Cardiac muscle cell (in vitro differentiated cells and primary cell): Measurements from ENCODE around the gene SLC9A3. TPM values are rescaled to one million over a fixed set of nuclear protein-coding genes. Genes with fewer than 3 reads are reported as not detected.

Source experiments
- DNase-seq, 2 donors: peaks; one replicate each; pipeline versions ENCODE4 v3.0.0 to v3.0.0-alpha.2; 2010 to 2017; ENCODE audit warnings: low read depth in 1 of 2, low spot score in 1 of 2
- H3K27ac ChIP-seq: fragments of 200-600 bp; sonication (generic); 2 replicates; pipeline ENCODE4 v1.5.1; 2016
- H3K27me3 ChIP-seq: fragments of 200-600 bp; sonication (generic); 2 replicates; pipeline ENCODE4 v1.6.0; 2016; ENCODE audit warnings: control low read depth
- H3K36me3 ChIP-seq: fragments of 200-600 bp; sonication (generic); 2 replicates; pipeline ENCODE4 v1.5.1; 2016; ENCODE audit warnings: control low read depth
- H3K4me1 ChIP-seq: fragments of 200-600 bp; sonication (generic); 2 replicates; pipeline ENCODE4 v1.8.1; 2017; ENCODE audit warnings: low read depth, mild to moderate bottlenecking, mixed run types
- H3K4me3 ChIP-seq: fragments of 200-600 bp; sonication (generic); 2 replicates; pipeline ENCODE4 v1.5.1; 2016; ENCODE audit warnings: mild to moderate bottlenecking
- H3K9me3 ChIP-seq: fragments of 200-600 bp; sonication (generic); 2 replicates; pipeline ENCODE4 v1.5.1; 2017; ENCODE audit warnings: low read depth, mild to moderate bottlenecking, control low read depth
- polyA plus RNA-seq: library from polyadenylated mRNA; unstranded; fragments of >200 nt; fragmentation: Nextera tagmentation; extraction: Ambion mirVana; gene quantifications from 2 replicates; pipeline ENCODE4 v1.2.1, GENCODE V29; 2016
- total RNA-seq: library from RNA; depleted of rRNA; stranded (reverse); fragments of >200 nt; gene quantifications from 2 replicates; pipeline ENCODE4 v1.2.3, GENCODE V29; 2016
- TF ChIP-seq, protein P1 (sequence below): IDR thresholded peaks from 2 replicates; pipeline ENCODE4 v1.5.1; 2012; ENCODE audit warnings: low read depth, mild to moderate bottlenecking, low read length

Gene SLC9A3
- total and polyA plus RNA-seq, 2 experiments from 2014 or later, result 4.8 to 15.3 TPM

DNA sequence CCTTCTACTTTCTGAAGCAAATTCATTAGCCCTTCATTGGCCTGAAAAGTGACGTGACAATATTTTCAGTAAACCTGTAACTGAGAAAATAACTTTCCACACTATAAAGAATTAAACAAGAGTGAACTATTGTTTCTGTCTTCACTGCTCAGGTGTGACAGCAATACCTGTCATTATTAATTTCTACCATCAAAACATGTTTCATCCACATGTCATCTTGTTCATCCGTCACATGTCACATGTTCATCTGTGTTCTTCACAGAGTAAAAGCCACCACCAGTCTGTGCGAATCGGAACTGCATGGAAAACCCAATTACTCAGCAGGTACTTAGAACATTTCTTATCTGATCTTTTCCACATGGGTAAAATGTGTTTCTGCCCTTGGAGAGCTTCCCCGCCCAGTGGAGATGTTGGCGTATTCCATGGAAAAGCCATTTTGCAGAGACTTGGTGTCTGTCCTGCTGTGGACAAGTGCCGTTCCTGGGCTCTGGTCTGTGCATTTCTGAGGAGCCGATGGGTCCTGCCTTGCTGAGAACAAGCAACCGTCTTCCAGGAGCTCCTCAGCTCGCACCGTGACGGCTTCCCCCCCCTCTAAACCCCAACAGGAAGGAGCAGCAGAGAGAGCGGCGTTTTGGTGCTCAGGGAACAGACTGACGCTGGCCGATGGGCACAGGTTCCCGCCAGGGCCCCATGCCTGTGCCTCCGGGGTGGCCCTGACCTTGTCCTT, 91.9 kb downstream of the SLC9A3 start:
- DNase-seq, result no peak
- no peaks in the 10 kb centered on the region for H3K9me3 ChIP-seq
- no peak overlapping the region for H3K27ac ChIP-seq
- no peaks in the 10 kb centered on the region for H3K27me3 ChIP-seq
- peaks cover 12% of the 10 kb centered on the region for H3K4me1 ChIP-seq
- TF ChIP-seq, protein P1, sequence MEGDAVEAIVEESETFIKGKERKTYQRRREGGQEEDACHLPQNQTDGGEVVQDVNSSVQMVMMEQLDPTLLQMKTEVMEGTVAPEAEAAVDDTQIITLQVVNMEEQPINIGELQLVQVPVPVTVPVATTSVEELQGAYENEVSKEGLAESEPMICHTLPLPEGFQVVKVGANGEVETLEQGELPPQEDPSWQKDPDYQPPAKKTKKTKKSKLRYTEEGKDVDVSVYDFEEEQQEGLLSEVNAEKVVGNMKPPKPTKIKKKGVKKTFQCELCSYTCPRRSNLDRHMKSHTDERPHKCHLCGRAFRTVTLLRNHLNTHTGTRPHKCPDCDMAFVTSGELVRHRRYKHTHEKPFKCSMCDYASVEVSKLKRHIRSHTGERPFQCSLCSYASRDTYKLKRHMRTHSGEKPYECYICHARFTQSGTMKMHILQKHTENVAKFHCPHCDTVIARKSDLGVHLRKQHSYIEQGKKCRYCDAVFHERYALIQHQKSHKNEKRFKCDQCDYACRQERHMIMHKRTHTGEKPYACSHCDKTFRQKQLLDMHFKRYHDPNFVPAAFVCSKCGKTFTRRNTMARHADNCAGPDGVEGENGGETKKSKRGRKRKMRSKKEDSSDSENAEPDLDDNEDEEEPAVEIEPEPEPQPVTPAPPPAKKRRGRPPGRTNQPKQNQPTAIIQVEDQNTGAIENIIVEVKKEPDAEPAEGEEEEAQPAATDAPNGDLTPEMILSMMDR, result no peak
- no peak overlapping the region for H3K4me3 ChIP-seq
- no peaks in the 10 kb centered on the region for H3K36me3 ChIP-seq

GRCh38 chr5:431711-432050, 92.6 kb downstream of the SLC9A3 start:
- H3K27ac ChIP-seq, result no peak overlapping the region
- H3K36me3 ChIP-seq, result no peaks in the 10 kb centered on the region
- H3K9me3 ChIP-seq, result no peaks in the 10 kb centered on the region
- TF ChIP-seq, protein P1, result no peak
- H3K4me1 ChIP-seq, result peaks cover 5% of the 10 kb centered on the region
- H3K27me3 ChIP-seq, result no peaks in the 10 kb centered on the region
- H3K4me3 ChIP-seq, result no peak overlapping the region
- DNase-seq, result no peak

GRCh38 chr5:431001-431710, 93.1 kb downstream of the SLC9A3 start:
- peak; percentile 52 to 74 for DNase-seq
- H3K4me1 ChIP-seq, result peaks cover 5% of the 10 kb centered on the region
- no peaks in the 10 kb centered on the region for H3K9me3 ChIP-seq
- no peak overlapping the region for H3K4me3 ChIP-seq
- no peaks in the 10 kb centered on the region for H3K36me3 ChIP-seq
- no peak overlapping the region for H3K27ac ChIP-seq
- no peaks in the 10 kb centered on the region for H3K27me3 ChIP-seq
- TF ChIP-seq, protein P1, result peak; percentile 76

- peaks cover 5% of the 10 kb centered on the region for H3K4me1 ChIP-seq
- no peak for DNase-seq
- TF ChIP-seq, protein P1, result no peak
- H3K9me3 ChIP-seq, result no peaks in the 10 kb centered on the region
- H3K36me3 ChIP-seq, result no peaks in the 10 kb centered on the region
- H3K27ac ChIP-seq, result no peak overlapping the region
- no peak overlapping the region for H3K4me3 ChIP-seq
- no peaks in the 10 kb centered on the region for H3K27me3 ChIP-seq
These were observed 93.9 kb downstream of the SLC9A3 start for GRCh38 chr5:430214-430925.

- DNase-seq, result peak in 1 of 2 donors; percentile 66
- Histone ChIP-seq H3K9me3 (no peaks in the 10 kb centered on the region), H3K27me3 (no peaks in the 10 kb centered on the region), H3K4me1 (peaks cover 5% of the 10 kb centered on the region), H3K4me3 (no peak overlapping the region), H3K36me3 (no peaks in the 10 kb centered on the region), H3K27ac (no peak overlapping the region)
- TF ChIP-seq, protein P1, result no peak
These were observed 94.6 kb downstream of the SLC9A3 start for GRCh38 chr5:429453-430188.
